T-helper 17 cell (primary cell): ENCODE data around the gene ARHGAP22. TPM values are rescaled to one million over a fixed set of nuclear protein-coding genes. Genes with fewer than 3 reads are reported as not detected.

ENCODE experiments used
- ATAC-seq: fragments of 150-1000 bp; cut with Tn5 transposase; 2 replicates; pipeline ENCODE4 v1.10.0; 2021; ENCODE audit warnings: mild to moderate bottlenecking, moderate library complexity
- DNase-seq, 3 donors: peaks; one replicate each; pipeline versions ENCODE4 v3.0.0 to v3.0.0-alpha.2; 2020 to 2021
- H3K9me3 ChIP-seq: one replicate; pipeline ENCODE4 v1.7.0; 2013; ENCODE audit warnings: low read length, mild to moderate bottlenecking; ENCODE audit not compliant: control insufficient read depth, poor library complexity, severe bottlenecking
- H3K27ac Mint-ChIP-seq: one replicate; pipeline ENCODE4 v1.8.0; 2022; ENCODE audit warnings: mild to moderate bottlenecking, moderate library complexity, mixed read lengths
- H3K27me3 Mint-ChIP-seq: one replicate; pipeline ENCODE4 v1.8.0; 2022; ENCODE audit warnings: mixed read lengths
- H3K36me3 Mint-ChIP-seq: one replicate; pipeline ENCODE4 v1.8.0; 2022; ENCODE audit warnings: low read depth, mixed read lengths
- H3K4me1 Mint-ChIP-seq: one replicate; pipeline ENCODE4 v1.8.0; 2022; ENCODE audit warnings: mild to moderate bottlenecking, mixed read lengths
- H3K4me3 Mint-ChIP-seq: one replicate; pipeline ENCODE4 v1.8.0; 2022; ENCODE audit warnings: mild to moderate bottlenecking, moderate library complexity, mixed read lengths
- total RNA-seq, 4 donors: library from RNA in 2 of 4; stranded (reverse) in 2 of 4; gene quantifications; one replicate each; pipeline ENCODE4 v1.2.3 and lab custom pipeline; 2022 to 2026

ARHGAP22 gene
- total RNA-seq, 2 donors from 2014 or later: 0.39 to 1.4 TPM

DNA sequence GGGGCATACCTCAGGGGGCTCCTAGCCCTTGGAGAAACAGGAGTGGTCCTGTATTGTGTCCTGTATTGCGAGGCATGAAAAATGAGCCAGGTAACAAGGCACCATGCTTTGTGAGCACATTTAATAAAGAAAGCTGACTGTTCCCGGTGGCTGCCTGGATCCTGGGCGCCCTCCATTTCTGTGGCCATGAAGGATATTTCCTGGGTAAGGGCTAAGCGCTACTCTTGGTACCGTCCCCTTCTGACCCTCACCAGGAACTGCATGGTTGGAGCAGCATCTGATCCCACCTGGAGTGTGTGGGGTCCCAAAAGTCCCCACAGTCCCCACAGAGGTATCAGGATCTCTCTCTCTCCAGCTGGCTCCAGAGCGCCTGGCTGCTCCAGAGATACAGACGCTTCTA, 158.9 kb downstream of the ARHGAP22 start:
- H3K9me3 ChIP-seq: no peaks in the 10 kb centered on the region
- no peak for DNase-seq
- ATAC-seq: no peak
- H3K4me3 Mint-ChIP-seq: no peak overlapping the region
- peaks cover 3% of the 10 kb centered on the region for H3K36me3 Mint-ChIP-seq
- peaks cover 27% of the 10 kb centered on the region for H3K27me3 Mint-ChIP-seq
- H3K4me1 Mint-ChIP-seq: no peaks in the 10 kb centered on the region
- H3K27ac Mint-ChIP-seq: no peak overlapping the region

DNA sequence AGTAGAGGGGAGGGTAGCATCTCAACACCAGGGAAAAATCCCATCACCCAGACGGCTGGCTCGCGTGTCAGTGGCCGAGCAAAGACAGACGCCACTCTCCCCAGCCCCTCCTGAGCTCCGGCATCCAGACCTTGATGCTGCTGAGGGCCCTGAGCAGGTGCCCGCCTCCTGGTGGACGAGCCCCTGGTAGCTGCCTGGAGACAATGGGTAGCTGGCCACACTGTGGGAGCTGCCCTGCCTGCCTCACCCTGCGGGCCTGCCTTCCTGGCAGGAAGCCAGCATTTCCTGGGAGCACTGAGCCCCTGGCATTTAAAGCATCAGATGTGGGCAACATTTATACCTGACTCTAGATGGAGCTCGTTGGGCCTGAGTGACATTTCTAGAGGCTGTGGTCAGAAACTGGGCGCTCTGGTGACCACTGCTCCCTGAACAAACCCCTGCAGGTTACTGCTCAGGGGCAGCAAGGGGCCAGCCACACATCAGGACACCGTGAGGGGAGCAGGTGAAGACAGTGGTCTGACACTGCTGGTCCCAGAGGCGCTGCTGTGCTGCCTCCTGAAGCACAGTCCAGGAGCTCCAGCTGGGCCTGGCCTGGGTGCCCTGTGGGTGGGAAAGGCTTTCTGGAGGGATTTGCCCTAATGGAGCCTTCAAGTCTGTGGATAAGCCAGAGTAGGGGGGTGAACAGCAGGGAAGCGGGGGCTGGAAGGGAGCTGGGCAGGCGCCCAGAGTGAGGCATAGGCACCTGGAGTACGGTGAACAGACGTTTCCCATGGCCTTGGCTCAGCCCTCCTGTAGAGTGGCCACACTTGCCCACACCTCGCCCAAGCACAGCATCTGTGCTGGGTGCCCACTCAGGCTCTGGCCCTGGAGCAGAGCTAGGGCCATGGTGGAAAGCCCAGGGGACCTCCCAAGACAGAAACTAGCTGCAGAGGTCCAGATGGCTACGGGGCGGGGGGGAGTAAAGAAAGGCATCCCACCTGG, 159.7 kb downstream of the ARHGAP22 start:
- Mint-ChIP-seq H3K36me3 (peaks cover 3% of the 10 kb centered on the region), H3K4me1 (no peaks in the 10 kb centered on the region), H3K4me3 (no peak overlapping the region), H3K27me3 (peaks cover 27% of the 10 kb centered on the region), H3K27ac (no peak overlapping the region)
- DNase-seq: no peak
- H3K9me3 ChIP-seq: no peaks in the 10 kb centered on the region
- no peak for ATAC-seq

DNA sequence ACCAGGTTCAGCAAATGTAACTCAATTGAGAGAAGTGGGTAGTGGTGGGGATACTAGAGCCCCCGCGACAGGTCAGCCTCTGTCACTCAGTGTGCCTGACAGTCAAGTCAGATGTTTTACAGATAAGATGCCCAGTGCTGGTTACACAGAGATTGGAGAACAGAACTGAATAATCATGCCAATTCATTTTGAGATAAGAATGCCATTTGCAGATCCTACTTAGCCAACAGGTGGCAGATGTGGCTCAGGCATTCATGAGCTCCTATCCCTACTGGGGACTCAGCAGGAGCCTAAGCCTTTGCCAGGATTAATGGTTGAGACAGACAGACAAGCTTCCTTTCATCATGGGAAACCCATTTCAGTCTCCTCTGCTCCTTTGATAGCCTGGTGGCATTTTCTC, 160.6 kb downstream of the ARHGAP22 start:
- Mint-ChIP-seq H3K4me3 (no peak overlapping the region), H3K4me1 (no peaks in the 10 kb centered on the region), H3K27me3 (peaks cover 26% of the 10 kb centered on the region), H3K36me3 (peaks cover 3% of the 10 kb centered on the region), H3K27ac (no peak overlapping the region)
- ATAC-seq: no peak
- no peak for DNase-seq
- H3K9me3 ChIP-seq: no peaks in the 10 kb centered on the region

DNA sequence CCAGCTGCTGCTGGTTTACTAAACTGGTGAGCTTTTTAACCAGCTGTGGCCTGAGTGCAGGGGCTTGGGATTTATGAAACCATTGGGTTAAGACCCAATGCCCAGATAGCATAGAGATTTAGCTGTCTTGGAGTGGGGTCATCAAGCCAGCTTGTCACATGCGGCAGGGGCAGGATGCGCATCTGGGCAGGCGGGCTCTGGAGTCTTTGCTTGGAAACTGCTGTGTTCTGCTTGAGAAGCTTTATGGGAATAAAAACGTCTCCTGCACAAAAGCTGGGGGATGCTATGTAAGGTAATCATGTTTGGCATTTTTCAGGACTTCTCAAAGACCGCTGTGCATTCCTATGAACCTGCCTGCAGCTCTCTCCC, 162.1 kb downstream of the ARHGAP22 start:
- Mint-ChIP-seq H3K36me3 (peaks cover 2% of the 10 kb centered on the region), H3K4me3 (no peak overlapping the region), H3K27me3 (peaks cover 11% of the 10 kb centered on the region), H3K27ac (no peak overlapping the region), H3K4me1 (no peaks in the 10 kb centered on the region)
- DNase-seq: no peak
- no peaks in the 10 kb centered on the region for H3K9me3 ChIP-seq
- ATAC-seq: no peak

DNA sequence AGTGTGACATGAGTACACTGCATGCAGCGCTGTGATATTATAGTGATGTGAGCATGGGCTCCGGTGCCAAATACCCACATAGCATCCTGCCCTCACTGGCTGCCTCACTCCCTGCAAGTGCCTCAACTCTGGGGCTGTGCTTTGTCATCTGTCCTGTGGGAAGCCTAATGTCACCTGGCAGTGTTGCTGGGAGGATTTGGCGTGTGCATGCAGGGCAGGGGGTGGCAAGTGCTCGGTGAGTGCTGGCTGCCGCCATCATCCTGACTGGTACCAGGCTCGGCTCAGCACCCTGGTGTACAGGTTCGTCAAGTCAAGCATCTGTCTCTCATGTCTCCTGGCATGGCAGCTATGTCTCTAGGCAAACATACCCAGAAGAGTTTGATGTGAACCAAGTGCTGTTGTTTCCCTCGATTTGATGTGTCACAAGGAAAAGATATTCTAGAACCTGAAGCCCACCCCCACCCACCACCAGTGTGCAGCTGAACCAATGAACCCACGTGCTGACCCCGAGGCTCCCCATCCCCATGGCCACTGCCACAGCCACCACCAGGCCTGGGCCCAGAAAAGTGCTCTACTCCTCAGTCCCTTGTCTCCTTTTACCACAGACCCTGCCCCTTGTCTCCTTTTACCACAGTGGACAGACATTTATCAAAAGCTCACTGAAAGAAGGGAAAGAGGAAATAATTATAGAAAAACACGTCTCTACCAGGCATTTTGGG, 162.6 kb downstream of the ARHGAP22 start:
- Mint-ChIP-seq H3K27me3 (peaks cover 5% of the 10 kb centered on the region), H3K27ac (no peak overlapping the region), H3K4me3 (no peak overlapping the region), H3K4me1 (no peaks in the 10 kb centered on the region), H3K36me3 (no peaks in the 10 kb centered on the region)
- ATAC-seq (no peak), DNase-seq (no peak)
- H3K9me3 ChIP-seq: no peaks in the 10 kb centered on the region

DNA sequence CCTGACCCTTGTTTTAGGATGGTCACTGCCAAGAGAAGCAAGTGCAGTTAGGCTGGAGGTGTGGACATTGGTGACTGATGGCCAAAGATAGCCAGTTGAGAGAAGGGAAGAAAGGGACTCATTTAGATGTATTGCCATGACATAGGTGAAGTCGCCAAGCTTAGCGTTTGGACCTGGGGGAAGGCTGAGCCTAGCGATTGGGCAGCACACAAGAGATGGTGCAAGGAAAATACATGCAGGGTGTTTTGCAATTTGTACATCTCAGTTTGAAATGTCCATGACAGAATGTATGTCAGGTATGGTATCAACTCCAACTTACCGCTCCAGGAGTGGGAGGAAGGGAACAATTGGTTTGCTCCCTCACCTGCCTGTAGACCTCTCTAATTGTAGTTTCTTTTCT, 164.1 kb downstream of the ARHGAP22 start:
- no peak for ATAC-seq

DNA sequence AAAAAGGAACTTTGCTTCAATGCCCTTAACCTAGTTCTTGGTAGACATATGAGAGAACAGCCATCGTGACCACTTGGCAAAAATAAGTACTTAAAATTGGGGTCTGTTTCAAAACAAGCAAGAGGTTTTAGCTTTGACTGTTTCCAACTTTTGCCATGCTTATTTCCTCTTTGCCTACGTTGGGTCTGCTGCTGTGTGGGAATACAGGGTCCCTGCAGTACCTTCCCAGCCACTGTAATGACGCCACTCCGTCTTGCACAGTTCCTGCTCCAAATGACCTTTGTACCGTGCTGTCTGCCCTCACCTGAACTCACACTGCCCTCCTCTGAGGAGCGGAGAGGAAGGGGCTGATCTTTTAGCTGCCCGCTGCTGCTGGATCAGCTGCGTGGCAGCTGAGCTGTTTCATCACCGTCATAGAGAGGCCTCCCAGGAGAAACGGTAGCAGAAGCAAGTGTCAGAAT, 165.3 kb downstream of the ARHGAP22 start:
- Mint-ChIP-seq H3K36me3 (no peaks in the 10 kb centered on the region), H3K27ac (no peak overlapping the region), H3K4me3 (no peak overlapping the region), H3K4me1 (no peaks in the 10 kb centered on the region), H3K27me3 (no peaks in the 10 kb centered on the region)
- H3K9me3 ChIP-seq: no peaks in the 10 kb centered on the region
- no peak for DNase-seq
- ATAC-seq: no peak

More for the DNA sequence above, 164.1 kb downstream of the ARHGAP22 start:
- DNase-seq: no peak
- no peaks in the 10 kb centered on the region for H3K36me3 Mint-ChIP-seq
- no peak overlapping the region for H3K4me3 Mint-ChIP-seq
- H3K4me1 Mint-ChIP-seq: no peaks in the 10 kb centered on the region
- H3K27ac Mint-ChIP-seq: no peak overlapping the region
- H3K27me3 Mint-ChIP-seq: no peaks in the 10 kb centered on the region
- no peaks in the 10 kb centered on the region for H3K9me3 ChIP-seq

DNA sequence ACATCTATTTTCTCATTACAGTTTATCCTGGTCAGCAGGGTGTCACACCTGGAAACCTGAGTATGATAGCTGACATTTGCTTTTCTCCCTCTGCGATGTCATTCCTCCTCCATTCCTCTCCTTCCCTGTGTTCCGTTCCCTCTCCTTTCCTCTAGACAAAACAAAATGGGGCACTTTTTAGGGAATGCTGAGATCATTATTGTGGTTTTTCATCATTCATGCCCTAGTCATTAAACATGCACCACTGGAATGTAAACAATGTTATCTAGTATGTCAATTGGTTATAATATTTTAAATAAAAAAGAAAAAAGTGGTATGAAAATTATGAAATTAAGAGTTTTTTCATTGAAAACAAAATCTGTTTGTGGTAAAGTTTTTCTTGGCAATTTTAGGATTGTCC, 165.8 kb downstream of the ARHGAP22 start:
- DNase-seq (no peak), ATAC-seq (no peak)
- Mint-ChIP-seq H3K36me3 (no peaks in the 10 kb centered on the region), H3K4me1 (no peaks in the 10 kb centered on the region), H3K27ac (no peak overlapping the region), H3K4me3 (no peak overlapping the region), H3K27me3 (no peaks in the 10 kb centered on the region)
- no peaks in the 10 kb centered on the region for H3K9me3 ChIP-seq

DNA sequence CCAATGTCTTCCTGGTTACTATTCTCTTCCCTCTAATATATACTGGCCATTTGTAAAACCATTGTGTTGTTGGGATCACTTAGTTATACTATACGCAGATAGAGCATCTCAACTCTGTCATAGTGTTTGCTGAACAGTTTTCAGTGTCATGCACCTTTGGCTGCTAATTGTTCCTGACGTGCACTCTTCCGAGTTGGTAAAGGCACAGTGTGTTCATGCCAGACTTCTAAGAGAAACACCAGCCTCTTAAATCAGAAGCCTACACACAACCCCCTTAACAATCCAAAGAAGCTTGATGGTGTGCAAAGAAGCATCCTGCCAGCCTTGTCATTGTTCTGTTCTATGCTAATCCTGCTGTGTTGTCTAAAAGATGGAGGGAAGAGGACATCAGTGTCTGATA, 167.3 kb downstream of the ARHGAP22 start:
- Mint-ChIP-seq H3K36me3 (no peaks in the 10 kb centered on the region), H3K27ac (no peak overlapping the region), H3K4me3 (no peak overlapping the region), H3K4me1 (no peaks in the 10 kb centered on the region), H3K27me3 (no peaks in the 10 kb centered on the region)
- no peaks in the 10 kb centered on the region for H3K9me3 ChIP-seq
- ATAC-seq (no peak), DNase-seq (no peak)

DNA sequence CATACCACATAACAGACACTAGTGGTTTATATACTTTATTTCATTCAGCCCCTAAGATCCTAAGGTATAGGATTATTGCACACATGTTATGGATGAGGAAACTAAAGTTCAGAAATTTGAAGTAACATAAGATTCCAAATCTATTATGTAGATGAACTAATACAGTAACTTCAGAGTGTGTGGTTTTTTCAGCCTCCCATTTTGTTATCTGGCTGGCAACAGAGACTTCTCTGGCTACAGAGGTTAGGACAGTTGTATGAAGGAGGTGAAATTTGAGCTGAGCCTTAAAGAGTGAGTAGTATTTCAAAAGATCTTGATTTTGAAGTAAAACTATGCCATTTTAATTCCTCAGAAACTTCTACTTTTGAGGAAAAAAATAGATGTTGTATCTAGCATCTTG, 173.0 kb downstream of the ARHGAP22 start:
- H3K27ac Mint-ChIP-seq: no peak overlapping the region
- no peaks in the 10 kb centered on the region for H3K36me3 Mint-ChIP-seq
- ATAC-seq (no peak), DNase-seq (no peak)
- H3K4me3 Mint-ChIP-seq: no peak overlapping the region
- H3K4me1 Mint-ChIP-seq: no peaks in the 10 kb centered on the region
- no peaks in the 10 kb centered on the region for H3K27me3 Mint-ChIP-seq
- no peaks in the 10 kb centered on the region for H3K9me3 ChIP-seq

DNA sequence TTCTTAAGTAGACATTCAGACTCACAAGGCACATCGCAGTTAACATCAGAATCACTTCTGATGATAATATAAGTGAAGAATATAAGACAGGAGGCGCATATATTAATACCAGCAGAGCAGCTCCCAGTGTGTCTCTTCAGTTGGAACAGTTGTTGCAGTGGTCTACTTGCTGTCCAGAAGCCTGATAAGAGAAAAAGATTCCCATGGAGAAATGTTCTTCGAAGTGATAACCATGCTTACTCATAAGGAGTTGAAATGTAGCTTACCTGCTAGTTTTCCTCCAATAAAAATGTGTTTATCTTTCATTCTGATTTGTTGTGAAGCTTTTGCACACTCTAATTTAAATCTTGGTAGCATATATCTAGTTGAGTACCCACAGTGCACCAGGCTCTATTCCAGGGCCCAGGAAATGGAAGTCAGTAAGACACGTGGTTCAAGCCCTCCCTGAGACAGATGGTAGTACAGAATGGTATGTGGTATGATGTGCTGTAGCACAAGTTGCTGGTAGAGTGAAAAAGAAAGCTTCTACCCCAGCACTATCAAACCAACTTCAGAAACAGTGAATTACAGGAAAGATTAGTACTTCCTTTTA, 174.4 kb downstream of the ARHGAP22 start:
- no peak for DNase-seq
- Mint-ChIP-seq H3K27ac (no peak overlapping the region), H3K4me1 (no peaks in the 10 kb centered on the region), H3K36me3 (no peaks in the 10 kb centered on the region), H3K4me3 (no peak overlapping the region), H3K27me3 (no peaks in the 10 kb centered on the region)
- ATAC-seq: no peak
- H3K9me3 ChIP-seq: no peaks in the 10 kb centered on the region

DNA sequence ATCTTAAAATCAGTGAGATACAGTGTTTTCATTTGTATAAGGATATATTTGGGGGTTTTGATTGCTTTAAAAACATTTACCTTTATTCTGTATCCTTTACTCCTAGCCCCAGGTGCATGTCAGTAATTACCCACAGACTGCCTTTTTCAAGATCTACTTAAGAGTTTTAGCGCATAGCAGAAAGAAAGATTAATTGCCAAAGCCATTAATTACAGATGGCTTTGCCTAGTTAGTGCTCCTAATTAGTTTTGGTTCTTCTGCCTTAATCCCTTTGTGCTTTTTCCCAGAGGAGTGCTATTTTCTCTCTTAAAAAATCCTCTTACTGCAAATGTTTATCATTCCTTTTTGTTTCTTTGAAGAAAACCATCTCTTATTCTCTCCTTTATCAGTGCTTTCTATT, 175.6 kb downstream of the ARHGAP22 start:
- H3K4me3 Mint-ChIP-seq: no peak overlapping the region
- H3K27ac Mint-ChIP-seq: no peak overlapping the region
- DNase-seq (no peak), ATAC-seq (no peak)
- H3K27me3 Mint-ChIP-seq: no peaks in the 10 kb centered on the region
- H3K9me3 ChIP-seq: no peaks in the 10 kb centered on the region
- no peaks in the 10 kb centered on the region for H3K4me1 Mint-ChIP-seq
- no peaks in the 10 kb centered on the region for H3K36me3 Mint-ChIP-seq

DNA sequence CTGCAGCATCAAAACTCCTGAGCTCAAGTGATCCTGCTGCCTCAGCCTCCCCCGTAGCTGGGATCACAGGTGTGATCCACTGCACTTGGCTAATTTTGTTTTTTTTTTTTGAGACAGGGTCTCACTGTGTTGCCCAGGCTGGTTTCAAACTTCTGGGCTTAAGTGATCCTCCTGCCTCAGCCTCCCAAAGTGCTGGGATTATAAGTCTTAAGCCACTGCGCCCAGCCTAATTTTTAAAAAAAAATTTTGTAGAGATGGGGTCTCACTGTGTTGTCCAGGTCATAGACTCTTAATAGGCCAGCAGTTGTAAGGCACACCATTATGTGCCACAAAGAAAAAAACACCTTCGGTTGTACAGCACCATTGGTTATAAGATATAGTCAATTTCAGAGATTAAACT, 176.0 kb downstream of the ARHGAP22 start:
- Mint-ChIP-seq H3K27me3 (no peaks in the 10 kb centered on the region), H3K36me3 (no peaks in the 10 kb centered on the region), H3K4me3 (no peak overlapping the region), H3K4me1 (no peaks in the 10 kb centered on the region), H3K27ac (no peak overlapping the region)
- H3K9me3 ChIP-seq: no peaks in the 10 kb centered on the region
- DNase-seq (no peak), ATAC-seq (no peak)
